Stimulated activated CD4-positive, alpha-beta T cell treated with anti-CD3 and anti-CD28 coated beads, Interleukin-4, amount 100 ng/mL, for 24 hours (primary cell): Measurements from ENCODE around the gene MCHR1.
"Not testable (repeated sequence)": the region's sequence is repeated elsewhere in the genome, so short reads cannot be mapped to it uniquely, and the experiment has no call there.

Source experiments
- DNase-seq: peaks from one replicate; pipeline ENCODE4 v3.0.0-alpha.2; 2020

The MCHR1 gene

GRCh38 chr22:40694411-40694810 is 15.1 kb downstream of the MCHR1 start:
- DNase-seq = no peak

DNA sequence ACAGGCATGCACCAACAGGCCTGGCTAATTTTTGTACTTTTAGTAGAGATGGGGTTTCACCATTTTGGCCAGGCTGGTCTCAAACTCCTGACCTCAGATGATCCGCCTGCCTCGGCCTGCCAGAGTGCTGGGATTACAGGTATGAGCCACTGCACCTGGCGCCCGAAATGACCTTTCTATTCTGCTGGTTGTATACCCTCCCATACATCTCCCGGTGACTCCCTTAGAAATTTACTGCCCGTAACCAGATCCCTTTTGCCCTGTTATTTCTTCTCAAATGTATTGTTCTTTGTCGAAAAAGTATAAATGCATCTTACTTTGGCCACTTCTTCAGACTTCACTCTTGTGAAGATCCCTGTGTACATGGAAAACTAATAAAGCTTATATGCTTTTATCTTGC is 22.0 kb downstream of the MCHR1 start:
- no peak for DNase-seq

DNA sequence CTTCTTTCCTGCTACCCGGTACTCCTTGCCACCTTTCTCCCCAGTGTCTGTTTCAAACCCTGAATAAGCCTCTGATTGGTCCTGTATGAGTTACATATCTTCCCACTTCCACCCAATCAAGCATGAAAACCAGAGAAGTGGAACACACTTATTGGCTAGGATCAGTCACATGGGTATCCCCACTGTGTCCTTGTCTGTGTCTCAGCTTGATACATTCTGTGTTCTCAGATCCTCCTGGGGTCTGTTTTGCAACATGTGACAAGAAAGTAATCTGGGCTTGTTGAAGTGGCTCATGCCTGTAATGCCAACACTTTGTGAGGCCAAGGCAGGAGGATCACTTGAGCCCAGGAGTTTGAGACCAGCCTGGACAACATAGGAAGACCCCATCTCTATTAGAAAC is 23.9 kb downstream of the MCHR1 start:
- DNase-seq = no peak

DNA sequence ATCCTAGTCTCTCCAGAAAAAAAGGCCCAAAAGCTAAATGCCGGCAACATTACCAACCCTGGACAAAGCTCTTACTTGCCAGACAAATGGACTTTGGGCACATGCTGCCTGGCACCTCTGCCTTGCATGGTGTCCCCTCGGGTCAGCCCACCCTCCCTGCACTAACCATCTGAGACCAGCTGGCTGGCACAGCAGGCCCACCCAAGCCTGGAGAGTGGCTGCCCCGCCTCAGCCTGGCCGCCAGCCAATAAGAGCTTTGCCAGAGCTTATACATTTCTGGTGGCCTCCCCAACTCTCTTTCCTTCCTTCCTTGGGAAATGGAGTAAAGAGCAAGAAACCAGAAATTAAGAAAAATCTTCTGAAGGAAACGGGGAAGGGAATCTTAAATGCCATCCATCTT is 24.5 kb downstream of the MCHR1 start:
- DNase-seq = no peak

DNA sequence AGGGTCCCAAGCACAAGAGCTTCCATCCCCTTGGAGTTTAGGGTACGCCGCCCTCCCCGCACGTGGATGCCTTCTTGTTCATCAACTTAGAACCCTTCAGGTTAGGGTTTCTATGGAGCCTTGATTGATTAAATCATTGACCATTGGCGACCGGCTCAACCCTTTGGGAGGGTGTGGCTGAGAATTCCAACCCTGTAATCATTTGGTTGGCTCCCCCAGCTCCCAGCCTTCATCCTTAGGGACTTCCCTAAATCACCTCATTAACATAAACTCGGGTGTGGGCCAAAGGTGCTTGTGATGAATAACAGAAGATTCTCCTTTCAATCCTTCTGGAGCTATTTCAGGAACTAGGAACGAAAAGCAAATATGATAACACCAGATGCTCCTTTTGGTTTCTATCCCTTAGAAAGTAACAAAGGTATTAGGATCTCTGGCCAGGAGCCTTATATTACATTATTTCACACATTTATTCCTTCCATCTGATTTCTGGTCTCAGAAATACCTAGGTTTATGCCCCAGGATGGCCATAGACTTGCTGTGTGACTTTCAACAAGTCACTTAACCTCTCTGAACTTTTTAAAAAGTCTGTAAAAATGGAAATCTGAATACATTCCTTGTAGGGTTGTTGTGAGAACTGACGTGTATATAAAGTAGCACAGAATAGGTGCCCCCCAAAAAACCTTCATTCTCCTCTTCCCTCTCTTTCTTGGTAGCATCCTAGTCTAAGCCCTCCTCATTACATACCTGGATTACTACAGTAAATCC is 26.8 kb downstream of the MCHR1 start:
- DNase-seq = no peak

- DNase-seq = no peak
Observed at GRCh38 chr22:40707154-40707553, 27.9 kb downstream of the MCHR1 start.

GRCh38 chr22:40708177-40708576 is 28.9 kb downstream of the MCHR1 start:
- DNase-seq = no peak

- DNase-seq = no peak
Observed at GRCh38 chr22:40709752-40710413, 30.6 kb downstream of the MCHR1 start.

DNA sequence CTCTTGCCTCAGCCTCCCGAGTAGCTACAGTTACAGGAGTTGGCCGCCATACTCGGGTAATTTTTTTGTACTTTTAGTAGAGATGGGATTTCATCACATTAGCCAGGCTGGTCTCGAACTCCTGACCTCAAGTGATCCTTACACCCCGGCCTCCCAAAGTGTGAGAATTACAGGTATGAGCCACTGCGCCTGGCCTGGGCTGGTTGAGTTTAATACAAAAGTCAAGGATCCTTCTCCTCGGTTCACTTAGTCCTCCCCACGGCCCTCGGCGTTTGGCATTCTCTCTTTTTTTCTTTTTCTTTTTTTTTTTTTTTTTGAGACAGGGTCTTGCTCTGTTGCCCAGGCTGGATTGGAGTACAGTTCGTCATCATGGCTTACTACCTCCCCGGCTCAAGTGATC is 33.0 kb downstream of the MCHR1 start:
- DNase-seq = no peak

GRCh38 chr22:40714499-40715337 is 35.4 kb downstream of the MCHR1 start:
- DNase-seq = no peak

GRCh38 chr22:40716116-40716515 is 36.8 kb downstream of the MCHR1 start:
- DNase-seq = no peak

DNA sequence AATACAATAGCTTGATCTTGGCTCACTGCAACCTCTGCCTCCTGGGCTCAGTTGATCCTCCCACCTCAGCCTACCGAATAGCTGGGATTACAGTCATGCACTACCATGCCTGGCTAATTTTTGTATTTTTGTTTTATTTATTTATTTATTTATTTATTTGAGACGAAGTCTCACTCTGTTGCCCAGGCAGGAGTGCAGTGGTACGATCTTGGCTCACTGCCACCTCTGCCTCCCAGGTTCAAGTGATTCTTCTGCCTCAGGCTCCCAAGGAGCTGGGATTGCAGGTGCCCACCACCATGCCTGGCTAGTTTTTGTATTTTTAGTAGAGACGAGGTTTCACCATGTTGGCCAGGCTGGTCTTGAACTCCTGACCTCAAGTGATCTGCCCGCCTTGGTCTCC is 38.4 kb downstream of the MCHR1 start:
- DNase-seq = not testable (repeated sequence)

- DNase-seq = no peak
Observed at GRCh38 chr22:40718250-40719204, 39.2 kb downstream of the MCHR1 start.

DNA sequence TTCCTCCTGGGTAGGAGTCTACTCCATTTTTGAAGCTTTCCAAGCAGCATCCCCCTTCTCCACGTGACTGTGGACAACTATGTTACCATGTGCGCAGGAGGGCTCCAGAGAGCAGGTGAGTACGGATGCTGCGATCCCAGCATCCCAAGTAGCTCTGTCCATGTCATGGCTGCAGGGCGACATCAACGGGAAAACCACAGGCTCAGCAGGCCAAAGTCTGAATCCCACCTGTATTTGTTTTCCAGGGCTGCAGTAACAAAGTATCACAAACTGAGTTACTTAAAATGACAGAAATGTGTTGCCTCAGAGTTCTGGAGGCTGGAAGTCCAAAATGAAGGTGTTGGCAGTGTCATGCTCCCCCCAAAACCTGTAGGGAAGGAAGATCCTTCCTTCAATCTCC is 40.3 kb downstream of the MCHR1 start:
- DNase-seq = no peak

DNA sequence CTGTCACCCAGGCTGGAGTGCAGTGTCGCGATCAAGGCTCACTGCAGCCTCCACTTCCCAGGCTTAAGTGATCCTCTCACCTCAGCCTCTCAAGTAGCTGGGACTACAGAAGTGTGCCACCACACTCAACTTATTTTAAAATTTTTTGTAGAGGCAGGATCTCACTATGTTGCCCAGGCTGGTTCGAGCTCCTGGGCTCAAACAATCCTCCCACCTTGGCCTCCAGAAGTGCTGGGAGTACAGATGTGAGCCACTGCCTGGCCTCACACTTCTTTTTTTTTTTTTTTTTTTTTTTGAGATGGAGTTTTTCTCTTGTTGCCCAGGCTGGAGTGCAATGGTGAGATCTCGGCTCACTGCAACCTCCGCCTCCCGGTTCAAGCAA is 40.9 kb downstream of the MCHR1 start:
- DNase-seq = not testable (repeated sequence)

DNA sequence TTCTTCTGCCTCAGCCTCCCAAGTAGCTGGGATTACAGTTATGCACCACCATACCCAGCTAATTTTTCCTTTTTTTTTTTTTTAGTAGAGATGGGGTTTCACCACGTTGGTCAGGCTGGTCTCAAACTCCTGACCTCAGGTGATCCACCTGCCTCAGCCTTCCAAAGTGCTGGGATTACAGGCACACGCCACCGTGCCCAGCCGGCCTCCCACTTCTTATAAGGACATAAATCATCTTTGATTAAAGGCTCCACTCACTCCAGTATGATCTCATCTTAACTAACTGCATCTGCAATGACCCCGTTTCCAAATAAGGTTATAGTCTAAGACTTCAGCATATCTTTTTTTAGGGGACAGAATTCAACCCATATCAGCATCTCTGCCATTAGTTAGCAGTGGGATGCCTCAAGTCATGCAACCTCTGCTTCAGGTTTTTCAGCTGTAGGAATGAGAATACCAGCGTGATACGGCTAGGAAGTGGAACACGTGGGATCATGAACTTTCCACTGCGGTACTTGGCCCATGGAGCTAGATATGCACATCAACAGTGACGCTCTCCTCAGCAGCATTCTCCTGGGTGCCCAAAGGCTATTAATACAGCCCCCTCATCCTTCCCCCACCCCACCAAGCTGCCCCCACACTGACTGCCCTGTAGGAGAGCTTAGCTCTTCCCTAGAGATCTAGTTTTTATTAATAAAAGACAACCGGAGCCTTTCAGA is 41.4 kb downstream of the MCHR1 start:
- no peak for DNase-seq

- DNase-seq = no peak
Observed at GRCh38 chr22:40721266-40721665, 42.0 kb downstream of the MCHR1 start.

DNA sequence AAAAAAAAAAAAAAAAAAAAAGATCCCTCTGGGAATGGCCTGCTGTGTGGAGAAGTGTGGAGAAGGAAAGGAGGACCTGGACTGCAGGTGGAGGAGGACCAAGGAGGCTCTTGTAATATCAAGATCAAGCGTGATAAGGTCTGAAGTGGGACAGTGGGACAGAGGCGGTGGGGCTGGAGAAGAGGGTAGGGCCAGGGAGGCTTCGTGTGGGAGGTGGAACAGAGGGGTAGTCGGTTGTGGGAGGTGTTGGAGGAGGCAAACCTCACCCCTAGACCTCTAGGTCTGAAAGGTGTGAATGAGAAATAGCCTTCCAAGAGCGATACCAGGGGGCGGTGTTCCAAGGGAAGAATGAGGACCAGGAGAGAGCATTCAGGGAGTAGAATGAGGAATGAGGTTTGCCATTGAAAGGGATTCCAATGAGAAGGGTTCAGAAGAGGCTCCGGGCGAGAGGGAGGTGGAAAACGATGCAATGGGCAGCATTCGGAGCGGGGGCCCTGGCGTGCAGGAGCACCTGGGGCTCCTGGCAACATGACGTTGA is 44.2 kb downstream of the MCHR1 start:
- no peak for DNase-seq

- no peak for DNase-seq
Observed at GRCh38 chr22:40726514-40726913, 47.2 kb downstream of the MCHR1 start.

- no peak for DNase-seq
Observed at GRCh38 chr22:40727070-40727963, 48.0 kb downstream of the MCHR1 start.
